DND-41 (cell line): ENCODE data around the gene SLC25A41.

Experiments
- ATAC-seq: fragments of 200-7000 bp; cut with Tn5 transposase; 3 replicates; pipeline ENCODE4 v1.9.1; 2021; ENCODE audit warnings: low read depth; ENCODE audit not compliant: insufficient read depth
- DNase-seq: peaks from one replicate; pipeline ENCODE4 v3.0.0-alpha.2; 2020
- H2AFZ ChIP-seq: 2 replicates; pipeline ENCODE4 v1.6.0; 2012; ENCODE audit warnings: low read depth, low read length
- H3K27ac ChIP-seq: 2 replicates; pipeline ENCODE4 v1.5.1; 2012; ENCODE audit warnings: low read length, inconsistent platforms
- H3K27me3 ChIP-seq: fragments of 200-600 bp; sonication (generic); 2 replicates; pipeline ENCODE4 v1.6.0; 2012; ENCODE audit warnings: low read length, mild to moderate bottlenecking, inconsistent platforms; ENCODE audit not compliant: insufficient read depth, poor library complexity
- H3K36me3 ChIP-seq: 2 replicates; pipeline ENCODE4 v1.5.1; 2012; ENCODE audit warnings: low read length, inconsistent platforms; ENCODE audit not compliant: insufficient read depth
- H3K4me1 ChIP-seq: 2 replicates; pipeline ENCODE4 v1.5.1; 2012; ENCODE audit warnings: mild to moderate bottlenecking, low read length; ENCODE audit not compliant: insufficient read depth
- H3K4me2 ChIP-seq: 2 replicates; pipeline ENCODE4 v1.6.0; 2012; ENCODE audit warnings: mild to moderate bottlenecking, moderate library complexity, low read length, inconsistent platforms; ENCODE audit not compliant: insufficient read depth
- H3K4me3 ChIP-seq, 2 experiments: fragments of 200-600 bp in 1 of 2; shearing (Covaris generic) in 1 of 2; 2 replicates each; pipeline ENCODE4 v1.5.1; 2012 to 2016; ENCODE audit warnings: inconsistent platforms in 2 of 2, low read length in 2 of 2, mild to moderate bottlenecking in 2 of 2, low read depth in 1 of 2, moderate library complexity in 1 of 2
- H3K79me2 ChIP-seq: 2 replicates; pipeline ENCODE4 v1.6.0; 2012; ENCODE audit warnings: low read length, inconsistent platforms; ENCODE audit not compliant: insufficient read depth
- H3K9ac ChIP-seq: 2 replicates; pipeline ENCODE4 v1.6.0; 2012; ENCODE audit warnings: low read depth, mild to moderate bottlenecking, inconsistent platforms, low read length, moderate library complexity
- H3K9me3 ChIP-seq: 2 replicates; pipeline ENCODE4 v1.5.1; 2012; ENCODE audit warnings: low read length, moderate library complexity, mild to moderate bottlenecking, inconsistent platforms; ENCODE audit not compliant: insufficient read depth, severe bottlenecking
- H4K20me1 ChIP-seq: 2 replicates; pipeline ENCODE4 v1.6.0; 2012; ENCODE audit warnings: low read length; ENCODE audit not compliant: insufficient read depth
- CTCF ChIP-seq: IDR thresholded peaks from 2 replicates; pipeline ENCODE4 v1.5.1; 2012; ENCODE audit warnings: borderline replicate concordance, low read length, moderate library complexity, mild to moderate bottlenecking; ENCODE audit not compliant: poor library complexity, severe bottlenecking; ENCODE audit errors: extremely low read depth
- EZH2 ChIP-seq: IDR thresholded peaks from 3 replicates; pipeline ENCODE4 v1.6.1; 2012; ENCODE audit warnings: borderline replicate concordance, low read depth, mild to moderate bottlenecking, moderate library complexity, low read length, inconsistent platforms; ENCODE audit not compliant: severe bottlenecking

Gene SLC25A41

GRCh38 chr19:6394831-6395230, 38.7 kb downstream of the SLC25A41 start:
- no peak for TF ChIP-seq EZH2
- TF ChIP-seq CTCF, result no peak
- DNase-seq (no peak), ATAC-seq (no peak)
- no peaks in the 10 kb centered on the region for H4K20me1 ChIP-seq
- H3K79me2 ChIP-seq, result peaks cover 24% of the 10 kb centered on the region
- no peaks in the 10 kb centered on the region for H3K27me3 ChIP-seq
- no peak overlapping the region for H3K9ac ChIP-seq
- H3K36me3 ChIP-seq, result peaks cover 15% of the 10 kb centered on the region
- H3K4me2 ChIP-seq, result no peak overlapping the region
- no peaks in the 10 kb centered on the region for H3K9me3 ChIP-seq
- no peak overlapping the region for H3K4me3 ChIP-seq
- H3K27ac ChIP-seq, result no peak overlapping the region
- H3K4me1 ChIP-seq, result peaks cover 28% of the 10 kb centered on the region
- H2AFZ ChIP-seq, result no peak overlapping the region

- peaks cover 28% of the 10 kb centered on the region for H3K4me1 ChIP-seq
- DNase-seq (no peak), ATAC-seq (peak; percentile 21; the same call in 2 of the 3 replicates)
- peak overlapping the region; percentile 79 for H3K4me2 ChIP-seq
- H2AFZ ChIP-seq, result peak overlapping the region; percentile 95
- peaks cover 22% of the 10 kb centered on the region for H3K36me3 ChIP-seq
- peaks cover 24% of the 10 kb centered on the region for H3K79me2 ChIP-seq
- no peaks in the 10 kb centered on the region for H4K20me1 ChIP-seq
- H3K9ac ChIP-seq, result peak overlapping the region; percentile 74
- H3K27me3 ChIP-seq, result no peaks in the 10 kb centered on the region
- TF ChIP-seq EZH2 (no peak), CTCF (no peak)
- peak overlapping the region; percentile 83 for H3K27ac ChIP-seq
- peak overlapping the region; percentile 51 to 69; a peak in 3 of 4 replicates for H3K4me3 ChIP-seq
- no peaks in the 10 kb centered on the region for H3K9me3 ChIP-seq
These were observed 39.6 kb downstream of the SLC25A41 start for GRCh38 chr19:6393983-6394412.

- Histone ChIP-seq H3K4me2 (peak within 1 kb of the TSS; percentile 79), H3K27ac (peak within 1 kb of the TSS; percentile 83), H2AFZ (peak within 1 kb of the TSS; percentile 95), H3K9me3 (no peaks in the 10 kb centered on the region), H3K9ac (peak within 1 kb of the TSS; percentile 74), H3K27me3 (no peaks in the 10 kb centered on the region), H3K36me3 (peaks cover 28% of the 10 kb centered on the region), H4K20me1 (no peaks in the 10 kb centered on the region), H3K79me2 (peaks cover 24% of the 10 kb centered on the region), H3K4me1 (peaks cover 28% of the 10 kb centered on the region), H3K4me3 (peak within 1 kb of the TSS; percentile 51 to 69)
- TF ChIP-seq CTCF, result peak; percentile 20
- no peak for TF ChIP-seq EZH2
- peak; percentile 82 for ATAC-seq
- peak; percentile 96 for DNase-seq
These were observed 40.2 kb downstream of the SLC25A41 start, which contains the start of gene GTF2F1 for GRCh38 chr19:6393074-6393982. TSS of gene GTF2F1 (minus strand) at chr19:6393164. CDS start at chr19:6392995, 169 bp downstream.
